Spleen (tissue), 7 donors: Measurements from ENCODE around the gene KCNQ1.

Experiments
- CTCF ChIP-seq, 11 experiments: fragments of 200-600 bp in 7 of 11; fragments of 450-650 bp in 4 of 11; sonication (generic) in 4 of 11; IDR thresholded peaks in 8 of 11; conservative IDR thresholded peaks in 3 of 11; 1 replicate in 7 of 11; 2 replicates in 4 of 11; pipeline versions ENCODE4 v1.4.0 to v1.8.0; 2016 to 2021; ENCODE audit warnings: antibody characterized with exemption in 11 of 11, inconsistent platforms in 4 of 11, mild to moderate bottlenecking in 1 of 11
- POLR2A ChIP-seq, 3 donors: fragments of 450-650 bp; IDR thresholded peaks; one replicate each; pipeline ENCODE4 v1.5.1; 2017; ENCODE audit warnings: antibody characterized with exemption in 3 of 3, mild to moderate bottlenecking in 1 of 3
- POLR2AphosphoS5 ChIP-seq, 3 donors: sonication (generic); formaldehyde crosslinking; IDR thresholded peaks; one replicate each; pipeline ENCODE4 v1.5.1; 2017; ENCODE audit warnings: antibody characterized with exemption in 3 of 3
- donor health status: DM: no; HTN: no; CAD: no; lungs with moderate emphysema.
- donor health status: DM: no; HTN: no; CAD: no.
- donor health status: DM: no; HTN: no; CAD: no.

GRCh38 chr11:2482745-2483144, 37.9 kb downstream of the KCNQ1 start:
- no peak for TF ChIP-seq CTCF (IDR thresholded peaks at IDR 0.05 in 8 of 11, conservative IDR thresholded peaks at IDR 0.05 in 3 of 11)
- no peak for TF ChIP-seq POLR2A (IDR thresholded peaks at IDR 0.05)
- TF ChIP-seq POLR2AphosphoS5 (IDR thresholded peaks at IDR 0.05) = no peak
